ENCODE measurements around the gene PKNOX2.

Gene PKNOX2

DNA sequence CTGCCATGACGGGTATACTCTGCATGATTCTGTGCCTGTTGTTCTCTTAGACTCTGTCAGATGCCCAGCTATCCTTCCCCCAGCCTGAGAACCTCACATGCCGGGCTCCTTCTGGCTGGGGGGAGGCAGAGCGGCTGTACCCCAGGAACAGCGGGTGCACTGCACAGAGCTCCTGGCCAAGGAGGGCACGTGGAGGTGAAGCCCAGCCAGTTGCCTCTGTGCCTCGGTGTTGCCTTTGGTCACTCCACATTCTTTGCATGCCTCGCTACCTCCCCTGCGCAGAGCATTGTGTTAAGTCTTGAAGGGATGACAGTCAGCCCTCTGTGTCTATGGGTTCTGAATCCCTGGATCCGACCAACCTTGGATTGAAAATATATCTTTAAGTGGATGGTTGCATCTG lies 253.8 kb downstream of the PKNOX2 start:
- peaks cover 4% of the 10 kb centered on the region for H3K4me1 Mint-ChIP-seq
- H3K4me3 Mint-ChIP-seq: no peak overlapping the region
- H3K9me3 Mint-ChIP-seq: no peaks in the 10 kb centered on the region
- no peaks in the 10 kb centered on the region for H3K36me3 Mint-ChIP-seq (ENCODE audit: insufficient read depth)
- ATAC-seq (replicated peaks; ENCODE audit: extremely low read depth, poor library complexity, severe bottlenecking) (no peak), DNase-seq (ENCODE audit: low spot score in 2 of 2) (no peak)
- peaks cover 32% of the 10 kb centered on the region for H3K27me3 Mint-ChIP-seq
- H3K27ac Mint-ChIP-seq (ENCODE audit: low read depth): no peak overlapping the region

DNA sequence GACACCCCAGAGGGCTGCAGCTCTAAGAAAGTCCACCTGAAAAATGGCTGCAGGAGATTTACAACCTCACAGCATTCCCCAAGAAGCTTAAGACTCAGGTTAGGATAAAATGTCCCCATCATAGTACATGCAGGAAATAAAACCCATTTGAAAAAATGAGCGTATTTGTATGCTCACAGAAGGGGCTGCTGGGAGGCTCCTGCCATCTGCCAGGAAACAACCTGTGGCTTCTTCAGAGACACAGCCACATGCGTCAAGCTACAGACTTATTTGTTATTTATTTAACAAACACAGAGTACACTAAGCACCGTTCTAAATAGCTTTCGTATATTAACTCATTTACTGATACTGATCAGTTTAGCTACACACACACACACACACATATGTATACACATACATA lies 258.1 kb downstream of the PKNOX2 start:
- DNase-seq (ENCODE audit: low spot score in 2 of 2) (no peak), ATAC-seq (replicated peaks; ENCODE audit: extremely low read depth, poor library complexity, severe bottlenecking) (no peak)
- H3K4me3 Mint-ChIP-seq: no peak overlapping the region
- H3K4me1 Mint-ChIP-seq: peaks cover 6% of the 10 kb centered on the region
- H3K9me3 Mint-ChIP-seq: no peaks in the 10 kb centered on the region
- peaks cover 59% of the 10 kb centered on the region for H3K27me3 Mint-ChIP-seq
- no peak overlapping the region for H3K27ac Mint-ChIP-seq (ENCODE audit: low read depth)
- H3K36me3 Mint-ChIP-seq (ENCODE audit: insufficient read depth): no peaks in the 10 kb centered on the region

DNA sequence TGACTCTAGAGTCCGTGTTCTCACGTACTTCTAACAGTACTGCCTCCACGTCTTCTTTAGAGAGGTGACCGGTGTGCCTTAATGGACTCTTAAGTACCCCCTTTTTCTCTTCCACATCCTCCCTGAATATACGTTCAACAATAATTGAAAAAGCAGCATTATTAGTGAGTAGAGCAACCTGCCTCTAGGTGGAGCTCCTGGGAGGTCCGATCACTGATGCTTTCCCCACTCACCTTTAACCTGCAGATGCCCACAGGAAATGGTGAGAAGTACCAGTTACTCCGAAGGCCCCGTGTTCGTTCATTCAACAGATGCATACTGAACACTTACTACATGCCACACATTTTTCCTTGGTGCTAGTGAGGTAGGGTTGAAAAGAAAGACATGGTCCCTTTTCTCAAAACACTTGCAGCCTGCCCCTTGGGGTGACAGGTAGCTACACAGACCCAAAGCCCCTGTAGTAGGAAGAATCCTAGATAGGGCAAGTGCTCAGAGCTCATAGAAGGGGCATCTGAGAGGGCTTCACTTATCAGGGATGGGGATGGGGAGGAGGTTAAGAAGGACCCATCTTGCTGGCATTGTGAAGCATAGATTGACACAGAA lies 258.8 kb downstream of the PKNOX2 start:
- Mint-ChIP-seq H3K4me1 (peaks cover 6% of the 10 kb centered on the region), H3K9me3 (no peaks in the 10 kb centered on the region), H3K27ac (ENCODE audit: low read depth) (no peak overlapping the region), H3K36me3 (ENCODE audit: insufficient read depth) (no peaks in the 10 kb centered on the region), H3K27me3 (peaks cover 59% of the 10 kb centered on the region), H3K4me3 (no peak overlapping the region)
- ATAC-seq (replicated peaks; ENCODE audit: extremely low read depth, poor library complexity, severe bottlenecking): no peak
- DNase-seq (ENCODE audit: low spot score in 2 of 2): no peak

DNA sequence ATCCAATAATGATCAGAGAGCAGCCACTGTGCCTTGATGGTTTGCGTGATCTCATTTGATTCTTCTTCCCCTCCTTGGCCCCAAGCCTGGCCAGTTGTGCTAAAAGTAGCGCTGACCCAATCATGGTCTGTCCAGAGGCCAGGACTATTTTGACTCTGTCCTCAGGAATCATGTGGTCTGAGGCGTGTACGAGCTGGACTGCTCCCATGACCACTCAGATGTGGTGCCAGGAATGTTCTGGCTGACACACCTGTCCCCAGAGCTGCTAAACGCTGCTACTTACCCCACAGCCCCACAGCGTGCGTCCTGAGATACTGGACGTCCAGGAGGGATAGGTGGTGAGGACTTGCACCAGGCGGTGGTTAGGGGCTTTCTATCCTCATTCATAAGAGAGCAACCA lies 261.1 kb downstream of the PKNOX2 start:
- ATAC-seq (replicated peaks; ENCODE audit: extremely low read depth, poor library complexity, severe bottlenecking) (no peak), DNase-seq (ENCODE audit: low spot score in 2 of 2) (no peak)
- H3K9me3 Mint-ChIP-seq: no peaks in the 10 kb centered on the region
- H3K4me1 Mint-ChIP-seq: peaks cover 6% of the 10 kb centered on the region
- H3K27me3 Mint-ChIP-seq: peaks cover 53% of the 10 kb centered on the region
- no peak overlapping the region for H3K4me3 Mint-ChIP-seq
- H3K36me3 Mint-ChIP-seq (ENCODE audit: insufficient read depth): peaks cover 1% of the 10 kb centered on the region
- no peak overlapping the region for H3K27ac Mint-ChIP-seq (ENCODE audit: low read depth)

DNA sequence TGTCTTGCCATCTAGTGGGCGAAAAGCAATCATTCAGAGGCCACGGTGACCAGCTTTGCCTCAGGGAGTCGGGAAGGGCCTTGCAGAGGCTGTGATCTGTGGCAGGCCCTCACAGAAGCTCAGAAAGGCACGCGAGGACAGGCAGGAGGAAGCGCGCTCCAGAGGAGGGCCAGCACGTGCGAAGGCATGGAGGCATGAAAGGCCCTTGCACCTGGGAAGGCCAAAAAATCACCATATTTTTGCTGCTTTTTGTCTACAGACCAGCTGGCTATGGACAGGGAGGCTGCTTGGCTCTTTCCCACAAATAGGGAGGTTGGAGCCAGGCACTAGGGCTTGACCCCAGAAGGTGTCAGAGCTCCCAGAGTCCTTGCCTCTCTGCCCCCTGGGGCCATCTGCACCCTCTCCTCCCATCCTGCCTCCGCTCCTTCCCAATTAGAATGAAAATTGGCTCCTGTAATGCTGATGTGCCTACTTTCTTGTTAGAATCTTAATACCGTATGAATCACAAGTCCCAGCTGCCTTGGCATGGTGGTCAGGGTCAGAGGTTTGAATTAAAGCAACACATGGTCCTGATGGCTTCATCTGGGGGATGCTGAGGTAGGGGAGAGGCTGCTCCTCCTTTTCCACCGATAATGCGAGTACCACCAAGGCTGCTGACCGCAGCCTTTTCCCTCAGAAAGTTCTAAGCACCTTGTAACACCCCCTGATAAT lies 262.4 kb downstream of the PKNOX2 start:
- Mint-ChIP-seq H3K4me3 (no peak overlapping the region), H3K36me3 (ENCODE audit: insufficient read depth) (peaks cover 1% of the 10 kb centered on the region), H3K27ac (ENCODE audit: low read depth) (no peak overlapping the region), H3K4me1 (peaks cover 6% of the 10 kb centered on the region), H3K9me3 (no peaks in the 10 kb centered on the region), H3K27me3 (peaks cover 47% of the 10 kb centered on the region)
- ATAC-seq (replicated peaks; ENCODE audit: extremely low read depth, poor library complexity, severe bottlenecking): no peak
- no peak for DNase-seq (ENCODE audit: low spot score in 2 of 2)

DNA sequence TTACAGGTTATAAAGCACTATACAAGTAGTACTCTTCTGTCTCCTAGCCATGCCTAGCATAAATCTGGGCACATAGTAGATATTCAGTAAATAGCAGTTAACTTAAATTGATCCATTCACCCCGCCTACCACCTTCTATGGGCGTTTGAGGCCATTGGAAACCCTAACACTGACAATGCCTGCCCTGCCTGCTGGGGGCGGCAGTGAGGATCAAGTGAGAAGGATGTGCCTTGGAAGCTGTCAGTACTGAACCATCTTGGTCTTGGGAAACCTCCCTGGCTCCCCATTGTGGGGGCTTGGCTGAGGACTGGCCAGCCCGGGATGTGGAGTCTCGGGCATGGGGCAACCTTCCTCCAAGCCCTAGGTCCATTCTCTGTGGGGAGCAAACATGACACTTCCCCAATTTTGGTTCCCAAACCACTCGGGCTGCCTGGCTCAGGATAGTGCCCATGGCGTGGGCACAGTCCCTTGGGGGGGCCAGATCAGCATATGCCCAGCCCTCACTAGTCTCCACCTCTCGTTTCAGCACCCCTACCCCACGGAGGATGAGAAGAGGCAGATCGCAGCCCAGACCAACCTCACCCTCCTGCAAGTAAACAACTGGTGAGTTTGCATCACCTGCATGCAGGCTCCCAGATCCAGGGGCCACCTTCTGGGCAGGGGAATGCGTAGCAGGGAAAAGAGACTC lies 264.1 kb downstream of the PKNOX2 start:
- Mint-ChIP-seq H3K4me1 (no peaks in the 10 kb centered on the region), H3K27me3 (peaks cover 53% of the 10 kb centered on the region), H3K27ac (ENCODE audit: low read depth) (no peak overlapping the region), H3K9me3 (no peaks in the 10 kb centered on the region), H3K36me3 (ENCODE audit: insufficient read depth) (peaks cover 1% of the 10 kb centered on the region), H3K4me3 (no peak overlapping the region)
- ATAC-seq (replicated peaks; ENCODE audit: extremely low read depth, poor library complexity, severe bottlenecking) (no peak), DNase-seq (ENCODE audit: low spot score in 2 of 2) (no peak)

DNA sequence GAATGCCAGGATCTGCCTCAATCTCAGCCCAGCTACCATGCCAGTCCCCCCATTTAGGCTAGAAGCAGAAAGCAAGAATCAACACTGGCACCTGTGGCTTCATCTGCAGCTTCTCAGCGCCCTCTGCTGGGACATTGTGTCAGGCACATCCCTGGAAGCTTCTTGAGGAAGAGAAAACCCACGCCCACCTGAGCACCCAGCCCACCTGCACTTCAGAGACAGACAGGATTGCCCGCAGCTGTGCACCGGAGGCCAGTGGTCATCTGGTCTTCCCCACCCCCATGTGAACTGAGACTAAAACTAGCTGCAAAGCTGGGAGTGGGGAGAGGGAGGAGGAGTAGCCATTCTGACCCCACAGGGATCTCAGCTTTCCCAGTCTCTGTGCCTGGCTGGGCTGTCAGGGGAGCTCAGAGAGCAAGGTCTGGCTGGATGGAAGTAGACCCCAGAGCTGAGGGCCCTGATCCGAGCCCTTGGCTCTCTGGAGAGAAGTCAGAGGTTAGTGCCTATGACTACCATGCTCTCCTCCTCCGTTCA lies 264.7 kb downstream of the PKNOX2 start:
- Mint-ChIP-seq H3K27me3 (peaks cover 59% of the 10 kb centered on the region), H3K4me3 (no peak overlapping the region), H3K4me1 (no peaks in the 10 kb centered on the region), H3K27ac (ENCODE audit: low read depth) (no peak overlapping the region), H3K36me3 (ENCODE audit: insufficient read depth) (peaks cover 1% of the 10 kb centered on the region), H3K9me3 (no peaks in the 10 kb centered on the region)
- DNase-seq (ENCODE audit: low spot score in 2 of 2) (no peak), ATAC-seq (replicated peaks; ENCODE audit: extremely low read depth, poor library complexity, severe bottlenecking) (no peak)

DNA sequence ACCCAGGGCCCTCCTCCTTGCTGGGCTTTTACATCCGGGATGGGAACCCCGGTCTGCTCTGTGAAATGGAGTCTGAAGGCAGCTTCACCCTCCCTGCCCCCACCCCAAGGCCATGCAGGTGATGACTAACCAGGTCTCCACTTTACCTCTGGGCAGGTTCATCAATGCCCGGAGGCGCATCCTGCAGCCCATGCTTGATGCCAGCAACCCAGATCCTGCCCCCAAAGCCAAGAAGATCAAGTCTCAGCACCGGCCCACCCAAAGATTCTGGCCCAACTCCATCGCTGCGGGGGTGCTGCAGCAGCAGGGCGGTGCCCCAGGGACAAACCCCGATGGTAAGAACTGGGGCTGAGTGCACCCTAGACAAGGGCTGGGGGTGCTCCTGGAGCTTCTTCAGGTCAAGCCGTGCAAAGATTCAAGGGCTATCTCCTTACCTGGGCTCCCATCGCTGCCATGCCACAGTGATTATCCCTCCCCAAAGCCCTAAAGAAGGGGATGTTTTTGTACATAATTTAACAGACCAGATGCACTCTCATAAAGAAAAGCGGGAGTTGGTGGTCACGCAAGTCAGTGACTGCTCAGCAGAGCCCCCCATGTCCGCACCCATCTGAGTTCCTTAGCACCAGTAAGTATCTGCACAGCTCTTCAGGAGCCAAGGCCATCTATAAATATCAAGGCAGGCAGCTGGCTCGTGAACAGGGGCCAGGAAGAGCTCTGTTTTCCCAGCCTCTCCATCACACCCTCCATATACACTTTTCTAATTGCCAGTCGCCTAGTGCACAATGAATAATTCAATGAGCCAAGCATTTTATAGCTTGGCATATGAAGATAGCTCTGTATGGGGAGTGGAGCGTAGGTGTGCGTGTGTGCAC lies 265.5 kb downstream of the PKNOX2 start:
- Mint-ChIP-seq H3K36me3 (ENCODE audit: insufficient read depth) (peaks cover 1% of the 10 kb centered on the region), H3K4me1 (no peaks in the 10 kb centered on the region), H3K4me3 (no peak overlapping the region), H3K9me3 (no peaks in the 10 kb centered on the region), H3K27ac (ENCODE audit: low read depth) (no peak overlapping the region), H3K27me3 (peaks cover 56% of the 10 kb centered on the region)
- ATAC-seq (replicated peaks; ENCODE audit: extremely low read depth, poor library complexity, severe bottlenecking): no peak
- no peak for DNase-seq (ENCODE audit: low spot score in 2 of 2)

DNA sequence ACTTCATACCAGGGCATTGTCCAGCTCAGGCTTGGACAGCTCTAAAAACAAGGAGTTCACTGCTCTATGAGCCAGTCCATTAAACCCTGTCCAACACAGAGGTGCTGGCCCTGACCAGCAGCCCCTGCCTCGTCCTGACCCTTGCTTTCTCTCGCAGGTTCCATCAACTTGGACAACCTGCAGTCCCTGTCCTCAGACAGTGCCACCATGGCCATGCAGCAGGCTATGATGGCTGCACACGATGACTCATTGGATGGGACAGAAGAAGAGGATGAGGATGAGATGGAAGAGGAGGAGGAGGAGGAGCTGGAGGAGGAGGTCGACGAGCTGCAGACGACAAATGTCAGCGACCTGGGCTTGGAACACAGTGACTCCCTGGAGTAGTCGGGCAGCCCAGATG lies 266.5 kb downstream of the PKNOX2 start:
- H3K36me3 Mint-ChIP-seq (ENCODE audit: insufficient read depth): peaks cover 1% of the 10 kb centered on the region
- DNase-seq (ENCODE audit: low spot score in 2 of 2) (no peak), ATAC-seq (replicated peaks; ENCODE audit: extremely low read depth, poor library complexity, severe bottlenecking) (no peak)
- no peaks in the 10 kb centered on the region for H3K9me3 Mint-ChIP-seq
- H3K27ac Mint-ChIP-seq (ENCODE audit: low read depth): no peak overlapping the region
- no peaks in the 10 kb centered on the region for H3K4me1 Mint-ChIP-seq
- peaks cover 46% of the 10 kb centered on the region for H3K27me3 Mint-ChIP-seq
- H3K4me3 Mint-ChIP-seq: no peak overlapping the region

DNA sequence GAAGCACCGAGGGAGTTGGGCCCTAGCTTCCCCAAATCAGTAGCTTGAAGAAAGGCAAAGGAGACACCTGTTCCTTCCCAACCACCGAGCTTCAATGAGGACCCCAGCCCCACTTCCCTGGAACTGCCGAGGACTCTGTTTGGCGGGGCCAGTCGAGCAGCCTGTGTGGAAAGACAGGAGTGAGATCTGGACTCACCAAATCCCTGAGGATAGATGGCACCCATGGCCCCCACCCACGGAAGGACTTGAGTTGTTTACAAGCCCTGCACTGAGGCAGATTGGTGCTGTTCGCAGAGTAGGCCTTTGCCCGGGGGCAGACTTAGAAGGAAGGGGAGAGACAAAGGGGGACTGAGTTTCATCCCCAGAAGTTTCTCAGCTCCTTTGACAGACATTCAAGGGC lies 266.9 kb downstream of the PKNOX2 start:
- H3K4me3 Mint-ChIP-seq: no peak overlapping the region
- no peaks in the 10 kb centered on the region for H3K4me1 Mint-ChIP-seq
- no peak overlapping the region for H3K27ac Mint-ChIP-seq (ENCODE audit: low read depth)
- no peaks in the 10 kb centered on the region for H3K9me3 Mint-ChIP-seq
- DNase-seq (ENCODE audit: low spot score in 2 of 2) (no peak), ATAC-seq (replicated peaks; ENCODE audit: extremely low read depth, poor library complexity, severe bottlenecking) (no peak)
- peaks cover 1% of the 10 kb centered on the region for H3K36me3 Mint-ChIP-seq (ENCODE audit: insufficient read depth)
- H3K27me3 Mint-ChIP-seq: peaks cover 42% of the 10 kb centered on the region

DNA sequence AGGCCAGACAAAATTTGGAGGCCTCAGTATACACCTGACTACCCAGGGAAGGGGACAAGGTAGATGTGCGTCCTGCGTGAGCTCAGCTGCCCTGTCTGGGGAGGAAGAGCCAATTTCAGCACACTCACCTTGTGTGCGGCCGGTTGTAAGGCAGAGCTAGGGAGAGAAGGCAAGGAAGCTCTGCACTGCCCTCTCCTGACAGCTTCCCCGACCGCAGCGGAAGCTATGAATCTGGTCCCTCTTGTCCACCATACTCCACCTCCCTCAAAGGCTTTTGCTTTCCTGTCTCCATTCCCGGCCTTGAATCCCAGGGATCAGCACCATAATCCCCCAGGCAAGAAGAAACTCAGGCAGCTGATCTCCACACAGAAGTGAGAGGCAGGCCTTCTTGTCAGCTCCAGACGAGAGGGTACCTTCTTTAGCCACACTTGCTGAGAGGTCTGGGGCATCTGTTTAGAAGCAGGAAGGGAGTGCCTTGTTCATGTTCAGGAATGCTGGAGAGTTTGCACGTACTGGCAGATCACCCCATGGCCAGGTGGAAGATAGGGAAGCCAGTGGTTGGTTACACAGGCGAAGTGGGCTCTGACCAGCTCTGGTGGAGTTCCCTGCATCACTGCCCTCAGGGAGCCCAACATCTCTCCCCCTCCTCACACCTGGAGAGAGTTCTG lies 269.0 kb downstream of the PKNOX2 start:
- H3K9me3 Mint-ChIP-seq: no peaks in the 10 kb centered on the region

More for the DNA sequence above, 269.0 kb downstream of the PKNOX2 start:
- ATAC-seq (replicated peaks; ENCODE audit: extremely low read depth, poor library complexity, severe bottlenecking) (no peak), DNase-seq (ENCODE audit: low spot score in 2 of 2) (no peak)
- no peak overlapping the region for H3K4me3 Mint-ChIP-seq
- peaks cover 37% of the 10 kb centered on the region for H3K27me3 Mint-ChIP-seq
- H3K4me1 Mint-ChIP-seq: no peaks in the 10 kb centered on the region
- no peak overlapping the region for H3K27ac Mint-ChIP-seq (ENCODE audit: low read depth)
- H3K36me3 Mint-ChIP-seq (ENCODE audit: insufficient read depth): peaks cover 1% of the 10 kb centered on the region
